C4-2B (cell line): ENCODE measurements around the gene MAN2B2.

Source experiments
- H3K27ac ChIP-seq: fragments of 450-650 bp; 2 replicates; pipeline ENCODE4 v1.5.1; 2017
- CTCF ChIP-seq: fragments of 450-650 bp; conservative IDR thresholded peaks from 2 replicates; pipeline ENCODE4 v1.5.1; 2017; ENCODE audit warnings: mild to moderate bottlenecking
- ZFX ChIP-seq: fragments of 450-650 bp; IDR thresholded peaks from 2 replicates; pipeline ENCODE4 v1.6.1; 2017

MAN2B2 gene

DNA sequence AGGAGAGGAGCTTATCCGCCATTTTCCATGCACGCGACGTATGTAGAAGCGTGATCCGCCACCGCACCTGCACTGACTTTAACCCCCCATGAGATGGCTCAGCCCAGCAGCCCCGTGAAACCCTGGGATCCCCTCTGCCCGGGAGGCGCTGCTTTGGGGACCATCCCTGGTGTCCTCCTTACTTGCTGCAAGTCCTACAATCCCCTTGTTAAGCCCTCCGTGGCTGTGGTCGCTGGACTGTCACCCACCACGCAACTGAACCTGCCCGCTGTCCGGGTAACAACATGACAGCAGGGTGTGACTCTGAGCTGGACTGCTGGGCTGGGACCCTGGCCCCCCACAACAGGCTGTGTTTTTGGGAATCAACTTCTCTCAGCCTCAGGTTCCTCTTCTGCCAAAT is 44.7 kb upstream of the MAN2B2 start:
- TF ChIP-seq CTCF (no peak), ZFX (no peak)
- H3K27ac ChIP-seq = no peak overlapping the region

DNA sequence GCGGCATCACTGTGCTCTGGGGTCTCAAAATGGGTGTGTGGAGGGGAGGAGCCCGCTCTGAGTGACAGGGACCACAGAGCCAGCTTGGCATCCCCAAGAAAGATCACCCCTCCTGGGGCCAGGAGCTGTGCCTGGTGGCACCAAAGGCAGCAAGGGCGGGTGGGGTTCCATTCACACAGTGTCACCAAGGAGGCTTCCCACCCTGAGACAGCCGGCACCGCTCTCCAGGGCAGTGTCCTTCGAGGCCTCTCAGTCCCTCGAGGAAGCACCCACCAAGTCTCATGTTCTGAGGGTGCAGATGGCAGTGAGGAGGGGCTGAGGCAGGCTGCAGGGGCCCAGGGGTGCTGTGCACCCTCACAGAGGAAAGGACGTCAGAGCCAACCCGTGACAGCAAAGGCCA is 44.0 kb upstream of the MAN2B2 start:
- H3K27ac ChIP-seq = no peak overlapping the region
- TF ChIP-seq ZFX (no peak), CTCF (no peak)

DNA sequence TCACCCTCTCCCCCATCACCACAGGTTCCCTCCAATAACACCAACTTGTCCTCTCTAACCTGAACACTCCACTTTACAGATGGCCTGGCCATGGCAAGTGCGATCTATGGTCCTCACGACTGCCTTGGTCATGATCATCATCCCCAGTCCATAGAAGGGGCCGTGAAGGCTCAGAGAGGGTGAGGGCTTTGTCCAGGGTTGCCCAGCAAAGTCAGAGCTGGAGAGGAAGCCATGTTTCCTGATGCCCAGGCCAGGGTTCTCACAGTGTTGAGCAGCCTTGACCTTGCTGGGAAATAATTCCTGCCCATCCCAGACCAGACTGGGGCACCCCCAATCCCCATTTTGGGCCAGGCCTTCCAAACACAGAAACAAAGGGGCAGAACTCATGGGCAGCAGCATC is 42.9 kb upstream of the MAN2B2 start:
- TF ChIP-seq ZFX (no peak), CTCF (no peak)

GRCh38 chr4:6532658-6533057 is 42.3 kb upstream of the MAN2B2 start:
- H3K27ac ChIP-seq = no peak overlapping the region
- TF ChIP-seq CTCF = no peak
- no peak for TF ChIP-seq ZFX

More for the DNA sequence above, 42.9 kb upstream of the MAN2B2 start:
- no peak overlapping the region for H3K27ac ChIP-seq

DNA sequence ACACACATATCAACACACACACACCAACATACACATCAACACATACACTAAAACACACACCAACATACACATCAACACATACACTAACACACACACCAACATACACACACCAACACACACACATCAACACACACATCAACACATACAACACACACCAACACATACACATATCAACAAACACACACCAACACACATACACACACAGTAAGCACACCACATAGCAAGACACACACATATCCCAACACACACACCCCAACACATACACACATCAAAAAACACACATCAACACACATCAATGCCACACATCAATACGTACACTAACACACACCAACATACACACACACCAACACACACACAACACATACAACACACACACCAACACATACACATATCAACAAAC is 40.9 kb upstream of the MAN2B2 start:
- TF ChIP-seq ZFX (no peak), CTCF (no peak)

DNA sequence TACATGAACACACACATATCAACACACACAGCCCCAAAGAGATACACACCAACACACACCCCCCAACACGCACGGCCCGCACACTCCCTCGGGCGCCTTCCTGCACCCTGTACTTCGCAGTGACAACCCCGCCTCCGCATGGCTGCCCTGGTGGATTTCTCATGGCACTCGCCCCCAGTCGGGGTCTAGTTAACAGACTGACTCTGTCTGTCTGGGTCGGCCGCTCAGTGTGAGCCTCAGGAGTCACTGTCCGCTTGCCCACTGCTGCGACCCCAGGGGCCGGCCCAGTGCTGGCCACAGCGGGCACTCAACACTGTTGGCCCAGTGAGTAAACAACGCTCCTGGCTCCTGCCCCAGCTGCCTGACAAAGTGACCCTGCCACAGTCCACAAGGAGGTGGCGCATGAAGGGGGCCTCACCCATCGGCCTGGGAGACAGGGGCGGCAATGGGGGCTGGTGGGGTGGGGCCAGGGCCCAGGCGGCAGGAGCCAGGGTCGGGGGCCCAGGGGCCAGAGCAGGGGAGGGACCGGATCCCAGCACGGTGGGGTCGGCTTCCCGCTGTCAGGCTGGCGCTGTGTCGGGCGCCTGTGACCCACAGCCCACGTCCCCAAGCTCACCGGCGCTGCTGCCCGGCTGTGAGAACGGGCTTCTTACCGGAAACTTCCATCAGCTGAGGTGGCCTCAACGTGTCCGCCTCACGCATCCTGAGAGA is 40.2 kb upstream of the MAN2B2 start:
- no peak overlapping the region for H3K27ac ChIP-seq
- TF ChIP-seq ZFX = no peak
- TF ChIP-seq CTCF = no peak

More for the DNA sequence above, 40.9 kb upstream of the MAN2B2 start:
- no peak overlapping the region for H3K27ac ChIP-seq

GRCh38 chr4:6535329-6535692 is 39.7 kb upstream of the MAN2B2 start:
- no peak for TF ChIP-seq CTCF
- no peak for TF ChIP-seq ZFX

More at GRCh38 chr4:6535329-6535692, 39.7 kb upstream of the MAN2B2 start:
- H3K27ac ChIP-seq = no peak overlapping the region
